ENCODE data around the gene FCN2.

FCN2 gene

GRCh38 chr9:134895097-134895496 lies 14.5 kb downstream of the FCN2 start:
- no peak for DNase-seq
- no peak overlapping the region for H3K27ac ChIP-seq
- no peak for TF ChIP-seq CTCF (IDR thresholded peaks at IDR 0.05; ENCODE audit: low read depth, low read length)
- H3K9me3 ChIP-seq (ENCODE audit: severe bottlenecking), result peaks cover 15% of the 10 kb centered on the region
- H3K36me3 ChIP-seq, result no peaks in the 10 kb centered on the region
- H3K4me3 ChIP-seq (ENCODE audit: low read depth, low read length), result no peak overlapping the region
- H3K27me3 ChIP-seq (ENCODE audit: insufficient read depth, low read depth, severe bottlenecking), result no peaks in the 10 kb centered on the region

GRCh38 chr9:134895567-134895907 lies 14.9 kb downstream of the FCN2 start:
- H3K36me3 ChIP-seq, result no peaks in the 10 kb centered on the region
- no peaks in the 10 kb centered on the region for H3K27me3 ChIP-seq (ENCODE audit: insufficient read depth, low read depth, severe bottlenecking)
- H3K4me3 ChIP-seq (ENCODE audit: low read depth, low read length), result no peak overlapping the region
- DNase-seq, result no peak
- TF ChIP-seq CTCF (IDR thresholded peaks at IDR 0.05; ENCODE audit: low read depth, low read length), result no peak
- H3K27ac ChIP-seq, result no peak overlapping the region
- H3K9me3 ChIP-seq (ENCODE audit: severe bottlenecking), result peaks cover 15% of the 10 kb centered on the region

- Histone ChIP-seq H3K27me3 (ENCODE audit: insufficient read depth, low read depth, severe bottlenecking) (no peaks in the 10 kb centered on the region), H3K27ac (no peak overlapping the region), H3K9me3 (ENCODE audit: severe bottlenecking) (peaks cover 15% of the 10 kb centered on the region), H3K4me3 (ENCODE audit: low read depth, low read length) (no peak overlapping the region), H3K36me3 (no peaks in the 10 kb centered on the region)
- TF ChIP-seq CTCF (IDR thresholded peaks at IDR 0.05; ENCODE audit: low read depth, low read length), result no peak
- no peak for DNase-seq
Measured at GRCh38 chr9:134895908-134896833, 15.6 kb downstream of the FCN2 start.

- no peak for DNase-seq
- TF ChIP-seq CTCF (IDR thresholded peaks at IDR 0.05; ENCODE audit: low read depth, low read length), result no peak
- peaks cover 15% of the 10 kb centered on the region for H3K9me3 ChIP-seq (ENCODE audit: severe bottlenecking)
- H3K36me3 ChIP-seq, result no peaks in the 10 kb centered on the region
- H3K27ac ChIP-seq, result no peak overlapping the region
- H3K4me3 ChIP-seq (ENCODE audit: low read depth, low read length), result no peak overlapping the region
- H3K27me3 ChIP-seq (ENCODE audit: insufficient read depth, low read depth, severe bottlenecking), result no peaks in the 10 kb centered on the region
Measured at GRCh38 chr9:134896834-134897583, 16.4 kb downstream of the FCN2 start.

GRCh38 chr9:134897584-134898170 lies 17.1 kb downstream of the FCN2 start:
- Histone ChIP-seq H3K27me3 (ENCODE audit: insufficient read depth, low read depth, severe bottlenecking) (no peaks in the 10 kb centered on the region), H3K36me3 (no peaks in the 10 kb centered on the region), H3K27ac (no peak overlapping the region), H3K9me3 (ENCODE audit: severe bottlenecking) (peaks cover 15% of the 10 kb centered on the region), H3K4me3 (ENCODE audit: low read depth, low read length) (no peak overlapping the region)
- TF ChIP-seq CTCF (IDR thresholded peaks at IDR 0.05; ENCODE audit: low read depth, low read length), result no peak
- DNase-seq, result no peak
